Bone marrow (tissue), 2 donors: ENCODE results near the gene SPECC1L.

Experiments used
- DNase-seq, 2 donors: peaks; one replicate each; lab custom pipeline; 2025; lab: John Stamatoyannopoulos, UW

Gene SPECC1L

DNA sequence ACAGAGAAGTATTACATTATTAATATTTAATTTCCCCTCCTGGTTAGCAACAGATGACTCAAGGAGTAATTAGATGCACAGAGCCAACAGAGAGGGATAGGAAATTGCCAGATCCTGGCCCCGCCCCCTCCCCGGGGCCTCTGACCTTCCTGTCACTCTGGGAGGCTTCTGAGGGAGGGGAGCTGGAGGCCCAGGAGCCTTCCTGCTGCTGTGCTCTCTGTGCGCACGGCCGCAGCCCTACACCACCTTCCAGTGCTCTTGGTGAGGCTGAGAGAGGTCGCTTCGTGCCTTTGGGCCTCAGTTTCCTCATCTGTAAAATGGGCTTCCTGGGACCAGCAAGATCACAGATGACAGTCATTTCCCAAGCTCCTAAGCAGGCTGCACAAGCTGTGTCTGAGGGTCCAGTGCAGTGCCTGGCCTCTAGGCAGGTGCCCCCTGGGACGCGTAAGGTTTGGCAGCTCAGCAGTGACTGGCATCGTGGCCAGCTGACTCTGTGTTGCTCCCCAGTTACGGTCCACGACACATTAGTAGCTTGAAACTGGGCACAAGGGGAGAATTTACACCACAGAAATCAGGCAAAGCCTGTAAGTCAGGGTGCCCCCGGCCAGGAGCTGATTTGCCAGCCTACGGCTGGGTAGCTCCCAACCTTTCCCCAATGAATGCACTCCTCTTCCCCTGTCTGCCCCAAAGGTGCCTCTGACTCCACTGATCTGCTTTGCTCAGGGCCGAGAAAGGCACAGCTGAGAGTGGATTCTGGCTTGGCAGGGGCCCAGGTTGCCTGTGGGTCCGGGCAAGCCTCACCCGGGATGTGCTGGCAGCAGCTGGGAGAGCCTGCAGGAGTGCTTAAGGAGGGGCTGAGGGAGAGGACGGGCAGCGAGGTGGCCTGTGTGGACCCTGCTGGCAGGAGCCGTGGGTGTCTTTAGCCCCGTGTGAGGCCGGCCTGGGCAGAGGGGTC lies 159.1 kb downstream of the SPECC1L start:
- peak in 1 of 2 donors; percentile 58 for DNase-seq

DNA sequence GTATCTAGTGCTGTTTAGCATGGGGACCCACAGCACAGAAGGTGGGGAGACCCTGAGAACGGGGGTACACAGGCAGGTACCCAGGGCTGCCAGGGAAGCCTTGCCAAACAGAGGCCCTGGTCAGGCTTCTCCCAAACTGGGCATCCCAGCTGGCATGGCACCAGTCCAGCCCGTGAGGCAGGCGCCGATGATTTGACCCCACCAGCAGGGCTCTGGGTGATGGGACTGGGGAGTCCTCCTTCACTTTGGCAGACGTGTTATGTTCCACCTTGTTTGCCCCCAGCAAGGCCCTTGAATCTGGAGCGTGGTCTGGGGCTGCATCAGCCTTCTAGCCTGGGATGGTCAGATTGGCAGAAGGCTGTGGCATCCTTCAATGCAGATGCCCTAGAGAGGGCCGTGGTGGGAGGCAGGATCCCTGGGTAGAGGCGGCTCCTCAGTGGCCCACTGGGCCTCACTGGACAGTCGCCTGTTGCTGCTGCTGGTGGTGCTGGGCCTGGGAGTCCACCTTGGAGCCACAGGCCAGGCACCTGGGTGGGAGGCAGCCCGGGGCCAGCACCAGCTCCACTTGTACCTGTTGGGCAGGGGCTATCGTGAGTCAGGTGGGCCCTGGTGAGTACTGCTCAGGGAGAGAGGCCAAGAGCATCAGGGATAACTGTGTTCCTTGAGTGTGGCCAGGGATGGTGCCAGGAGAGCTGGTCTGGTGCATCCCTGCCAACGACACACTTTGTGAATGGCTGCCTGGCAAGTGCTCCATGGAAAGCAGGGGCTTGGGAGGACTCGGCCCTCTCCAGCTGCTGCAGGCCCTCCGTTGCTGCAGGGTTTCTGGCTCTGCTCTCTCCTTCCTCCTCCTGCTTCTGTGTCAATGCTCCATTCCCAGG lies 160.0 kb downstream of the SPECC1L start:
- no peak for DNase-seq

DNA sequence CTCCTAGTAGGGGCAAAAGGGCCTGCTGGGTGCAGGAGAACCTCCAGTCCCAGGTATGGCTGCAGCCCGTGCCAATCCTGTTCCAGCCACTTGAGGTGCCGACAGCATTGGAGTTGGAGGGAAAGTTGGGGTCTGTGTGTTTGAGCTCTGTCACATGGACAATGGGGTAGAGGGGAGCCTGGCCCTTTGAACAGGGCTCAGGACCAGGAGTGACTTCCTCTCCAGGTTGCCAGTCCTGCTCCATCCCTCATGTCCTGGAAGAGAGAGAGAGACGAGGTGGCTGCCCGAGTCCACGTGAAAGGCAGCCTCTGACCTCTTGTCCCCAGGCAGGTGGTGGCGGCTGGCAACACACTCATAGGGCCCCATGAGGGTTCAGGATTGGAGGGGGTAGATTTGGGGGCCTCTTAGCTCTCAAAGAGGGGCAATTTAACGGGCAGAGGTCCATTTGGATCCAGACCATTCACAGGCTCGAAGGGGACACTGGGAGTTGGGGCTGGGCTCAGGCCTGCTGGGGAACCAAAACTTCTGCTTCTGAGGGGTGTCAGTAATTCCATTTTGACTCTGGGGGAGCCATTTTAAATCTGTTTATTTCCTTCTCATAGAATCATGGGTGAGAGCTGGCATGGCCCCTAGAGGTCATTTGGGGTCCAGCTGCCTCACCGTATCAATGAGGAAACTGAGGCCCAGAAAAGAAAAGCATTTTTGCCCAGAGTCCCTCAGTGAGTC lies 160.8 kb downstream of the SPECC1L start:
- DNase-seq: no peak

DNA sequence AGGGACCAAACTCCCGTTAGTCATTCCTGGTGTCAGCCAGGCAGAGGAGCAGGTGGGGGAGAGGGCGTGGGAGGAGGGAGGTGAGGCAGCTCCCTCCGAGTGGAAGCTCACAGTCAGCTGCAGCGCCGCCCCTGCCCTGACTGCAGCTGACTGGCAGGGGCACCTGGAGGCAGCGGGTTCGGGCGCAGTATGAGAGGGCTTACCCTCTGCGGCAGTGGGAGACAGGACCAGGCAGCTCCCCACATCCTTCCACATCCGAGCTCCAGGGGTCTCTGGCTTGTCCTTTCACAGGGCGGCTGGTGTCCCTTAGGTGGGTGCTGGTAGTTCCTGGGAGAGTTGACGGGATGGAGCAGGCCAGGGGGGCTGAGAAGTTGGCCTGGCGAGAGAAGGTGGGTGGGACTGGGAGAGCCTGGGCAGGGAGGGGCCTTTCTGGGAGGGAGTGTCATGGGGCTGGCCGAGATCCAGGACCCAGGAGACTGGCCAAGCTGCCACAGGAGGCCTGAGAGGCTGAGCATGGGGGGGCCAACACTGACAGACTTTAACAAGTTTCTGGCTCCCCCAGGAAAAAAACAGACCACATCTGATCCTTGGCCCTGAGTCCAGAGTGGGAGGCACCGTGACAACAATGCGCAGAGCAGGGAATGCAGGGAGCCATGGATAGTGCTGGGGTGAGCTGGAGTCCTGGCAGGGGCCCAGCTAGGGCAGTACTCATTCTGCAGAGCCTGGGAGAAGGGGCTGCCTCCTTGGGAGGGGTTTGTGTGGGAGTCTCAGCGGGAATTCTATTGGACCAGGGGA lies 161.6 kb downstream of the SPECC1L start:
- no peak for DNase-seq

DNA sequence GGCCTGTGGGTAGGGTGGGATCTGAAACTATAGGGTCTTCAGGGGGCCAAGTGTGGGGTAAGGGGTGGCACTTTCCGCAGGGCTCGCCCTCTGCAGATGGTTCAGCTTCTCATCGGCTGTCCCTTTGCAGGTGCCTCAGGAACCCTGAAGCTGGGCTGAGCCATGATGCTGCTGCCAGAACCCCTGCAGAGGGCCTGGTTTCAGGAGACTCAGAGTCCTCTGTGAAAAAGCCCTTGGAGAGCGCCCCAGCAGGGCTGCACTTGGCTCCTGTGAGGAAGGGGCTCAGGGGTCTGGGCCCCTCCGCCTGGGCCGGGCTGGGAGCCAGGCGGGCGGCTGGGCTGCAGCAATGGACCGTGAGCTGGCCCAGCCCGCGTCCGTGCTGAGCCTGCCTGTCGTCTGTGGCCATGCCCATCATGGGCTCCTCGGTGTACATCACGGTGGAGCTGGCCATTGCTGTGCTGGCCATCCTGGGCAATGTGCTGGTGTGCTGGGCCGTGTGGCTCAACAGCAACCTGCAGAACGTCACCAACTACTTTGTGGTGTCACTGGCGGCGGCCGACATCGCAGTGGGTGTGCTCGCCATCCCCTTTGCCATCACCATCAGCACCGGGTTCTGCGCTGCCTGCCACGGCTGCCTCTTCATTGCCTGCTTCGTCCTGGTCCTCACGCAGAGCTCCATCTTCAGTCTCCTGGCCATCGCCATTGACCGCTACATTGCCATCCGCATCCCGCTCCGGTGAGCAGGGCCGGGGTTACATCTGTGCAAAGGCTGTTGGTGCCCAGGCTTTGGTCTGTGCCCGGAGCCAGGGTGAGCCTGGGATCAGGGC lies 162.6 kb downstream of the SPECC1L start:
- no peak for DNase-seq

DNA sequence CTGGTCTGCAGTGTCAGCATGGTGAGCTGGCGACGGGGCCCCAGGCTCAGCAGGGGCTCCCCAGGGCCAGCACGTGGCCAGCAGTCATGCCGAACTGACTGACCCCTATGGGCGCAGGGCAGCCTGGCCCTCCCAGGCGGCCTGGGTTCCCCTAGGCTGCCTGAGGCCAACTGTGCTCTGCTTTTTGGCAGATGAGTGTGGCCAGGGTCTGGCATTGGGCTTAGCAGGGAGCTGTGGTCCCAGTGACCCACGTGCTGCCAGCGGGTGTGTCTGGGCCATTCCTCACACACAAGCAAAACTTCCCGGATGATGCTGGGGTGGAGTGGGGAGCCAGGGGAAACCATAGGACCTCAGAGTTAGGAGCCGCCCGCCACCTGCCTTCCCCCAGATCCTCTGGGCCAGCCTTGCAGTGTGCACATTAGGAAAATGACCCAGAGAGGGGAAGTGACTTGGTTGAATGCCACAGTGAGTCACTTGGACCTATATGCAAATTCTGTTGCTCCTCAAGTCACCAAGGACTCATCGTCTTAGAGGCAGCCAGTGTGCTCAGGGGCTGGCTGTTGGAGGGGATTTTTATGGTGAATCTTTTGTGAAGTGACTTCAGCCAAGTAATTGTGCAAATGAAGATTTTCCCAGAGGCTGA lies 163.3 kb downstream of the SPECC1L start:
- DNase-seq: peak; percentile 77 to 82

DNA sequence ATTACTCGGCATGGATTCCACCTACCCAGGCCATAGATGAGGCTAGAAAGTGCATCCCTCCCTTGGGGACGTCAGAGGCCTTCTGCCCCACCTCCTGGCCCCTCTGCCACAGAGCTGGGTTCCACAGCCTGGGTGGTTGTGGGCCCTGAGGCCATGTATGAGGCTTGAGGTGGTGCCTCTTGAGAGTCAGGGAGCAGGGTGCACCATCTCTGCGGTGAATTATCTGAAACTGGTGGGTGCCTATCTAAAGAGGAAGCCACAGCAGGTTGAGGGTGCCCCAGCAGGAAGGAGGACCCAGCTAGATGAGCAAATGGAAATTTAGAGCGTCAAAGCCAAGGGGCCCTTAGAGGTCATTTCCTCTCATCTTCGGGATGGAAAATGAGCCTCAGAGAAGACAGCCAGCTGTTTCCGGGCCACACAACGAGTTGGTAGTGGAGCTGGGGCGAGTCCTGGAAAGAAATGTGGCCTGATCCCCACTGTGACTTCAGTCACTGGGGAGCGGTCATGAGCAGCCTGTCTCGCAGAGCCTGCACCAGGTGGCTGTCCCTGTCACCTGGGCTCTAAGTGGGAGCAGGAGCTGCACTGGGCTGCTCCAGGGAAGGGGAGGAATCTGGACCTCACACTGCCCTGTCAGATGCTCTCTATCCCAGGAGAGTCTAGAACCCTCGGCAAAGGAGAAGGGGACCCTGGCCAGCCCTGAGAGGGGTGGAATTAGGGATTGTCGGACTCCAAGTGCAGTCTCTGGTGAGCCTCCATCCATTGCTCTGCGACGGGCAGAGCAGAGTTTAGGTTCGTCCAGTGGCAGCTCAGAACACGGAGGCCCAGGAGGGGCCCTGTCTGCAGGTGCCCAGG lies 164.1 kb downstream of the SPECC1L start:
- peak; percentile 82 to 94 for DNase-seq

DNA sequence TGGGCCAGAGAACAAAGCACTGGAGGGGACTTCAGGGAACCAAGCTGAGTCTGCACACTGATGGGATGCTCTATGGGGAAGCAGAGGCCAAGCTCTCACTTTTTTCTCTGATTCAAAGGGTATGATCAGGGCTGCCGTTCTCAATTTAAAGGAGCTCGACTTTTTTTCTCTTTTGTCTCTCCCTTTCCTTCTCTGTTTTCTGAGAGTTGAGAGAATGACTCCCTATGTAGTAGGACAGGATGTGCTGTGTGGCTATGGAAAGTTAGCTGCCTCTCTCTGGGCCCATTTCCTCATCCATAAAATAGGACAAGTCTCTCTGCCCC lies 164.7 kb downstream of the SPECC1L start:
- no peak for DNase-seq

DNA sequence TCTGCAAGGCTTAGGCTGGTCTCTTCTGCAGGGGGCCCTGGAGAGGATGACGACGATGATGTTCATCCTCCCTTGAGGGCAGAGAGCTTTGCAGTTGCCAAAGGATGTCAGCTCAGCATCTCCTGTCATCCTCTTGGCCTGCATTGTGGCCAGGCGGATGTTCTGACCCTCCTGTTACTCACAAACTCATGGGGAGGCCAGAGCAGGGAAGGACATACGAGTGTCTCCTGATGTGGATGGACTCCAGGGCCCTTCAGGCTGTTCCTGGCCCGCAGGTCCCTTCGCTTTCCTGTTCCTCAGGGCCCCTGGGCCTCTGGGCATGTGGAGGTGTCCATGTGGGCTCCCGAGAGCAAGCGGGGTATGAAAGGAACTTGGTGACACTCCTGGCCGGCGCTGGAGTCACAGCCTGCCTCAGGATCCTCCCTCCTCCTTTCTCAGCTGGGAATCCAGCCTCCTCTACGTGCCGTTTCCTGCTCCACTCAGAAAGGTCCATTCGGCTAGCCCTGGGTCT lies 165.3 kb downstream of the SPECC1L start:
- no peak for DNase-seq

DNA sequence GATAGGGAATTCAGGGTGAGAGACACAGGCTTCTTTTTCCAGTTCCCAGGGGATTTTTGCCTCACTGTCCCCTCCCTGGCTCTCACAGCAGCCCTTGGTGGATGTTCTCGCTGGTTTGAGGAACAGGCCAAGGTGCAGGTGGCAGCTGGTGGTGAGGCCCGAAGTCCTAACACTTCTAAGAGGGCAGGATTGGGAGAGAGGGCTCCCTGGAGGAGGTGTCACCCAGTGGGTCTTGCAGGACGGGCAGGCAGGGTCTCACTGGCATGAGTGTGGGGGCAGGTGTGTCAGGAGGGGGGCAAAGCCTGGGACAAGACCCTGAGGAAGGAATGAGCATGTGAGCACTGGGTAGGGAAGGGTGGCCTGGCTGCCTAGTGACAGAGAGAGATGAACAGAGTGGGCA lies 165.9 kb downstream of the SPECC1L start:
- no peak for DNase-seq

DNA sequence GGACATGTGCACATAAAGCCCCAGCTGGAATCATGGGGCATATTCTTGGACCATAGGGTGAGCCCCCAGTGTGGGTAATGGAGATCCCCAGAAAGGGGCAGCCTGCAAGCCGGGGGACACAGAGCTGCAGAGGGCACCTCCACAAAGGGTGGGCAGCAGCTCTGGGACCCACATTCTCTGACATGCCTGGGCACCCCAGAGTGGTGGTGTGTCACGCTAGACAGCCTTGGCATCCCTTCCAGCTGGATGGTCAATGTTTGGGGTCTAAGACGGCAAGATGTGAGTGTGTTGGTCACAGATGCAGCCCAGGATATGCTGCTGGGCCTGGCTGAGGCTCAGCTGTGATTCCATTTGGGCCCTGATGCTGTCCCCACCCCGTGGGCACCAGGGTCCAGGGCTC lies 166.5 kb downstream of the SPECC1L start:
- no peak for DNase-seq

DNA sequence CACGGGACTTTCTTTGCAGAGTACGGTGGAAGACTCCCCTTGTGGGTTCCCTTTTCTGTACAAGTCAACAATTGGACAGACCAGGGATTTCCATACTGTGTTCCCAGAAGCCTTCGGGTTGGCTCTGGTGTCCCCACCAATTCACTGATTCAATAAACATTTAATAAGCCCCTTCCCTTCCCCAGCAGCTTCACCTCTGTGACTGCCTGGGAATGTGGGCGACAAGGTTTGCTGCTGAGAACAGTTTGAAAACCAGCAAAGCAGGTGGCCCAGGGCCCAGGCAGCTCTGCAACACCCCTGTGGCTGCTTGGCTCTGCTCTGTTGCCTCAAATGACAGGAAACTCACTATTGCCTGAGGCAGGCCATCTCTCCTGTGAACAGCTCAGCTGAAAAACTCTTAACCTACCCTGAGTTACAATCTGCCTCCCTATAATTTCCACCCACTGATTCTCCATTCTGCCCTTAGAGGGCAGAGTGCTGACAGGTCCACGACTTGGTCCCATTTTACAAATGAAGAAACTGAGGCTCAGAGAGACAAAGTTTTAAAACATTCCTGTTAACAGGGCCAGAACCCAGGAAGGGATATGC lies 167.2 kb downstream of the SPECC1L start:
- no peak for DNase-seq

DNA sequence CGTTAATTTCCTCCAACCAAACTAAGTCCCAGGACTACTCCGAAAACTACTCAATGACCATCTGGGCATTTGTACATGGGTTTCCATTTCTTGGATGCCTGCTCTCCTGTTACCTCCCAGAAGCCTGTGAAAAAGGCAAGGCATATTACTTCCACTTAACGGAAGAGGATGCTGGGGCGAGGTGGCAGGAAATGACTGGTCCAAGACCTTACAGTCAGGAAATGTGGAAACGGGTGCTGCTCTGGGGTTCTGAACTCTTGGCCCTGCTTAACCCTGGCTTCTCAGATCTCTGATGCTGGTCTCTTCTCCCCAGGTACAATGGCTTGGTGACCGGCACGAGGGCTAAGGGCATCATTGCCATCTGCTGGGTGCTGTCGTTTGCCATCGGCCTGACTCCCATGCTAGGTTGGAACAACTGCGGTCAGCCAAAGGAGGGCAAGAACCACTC lies 169.7 kb downstream of the SPECC1L start:
- DNase-seq: no peak

DNA sequence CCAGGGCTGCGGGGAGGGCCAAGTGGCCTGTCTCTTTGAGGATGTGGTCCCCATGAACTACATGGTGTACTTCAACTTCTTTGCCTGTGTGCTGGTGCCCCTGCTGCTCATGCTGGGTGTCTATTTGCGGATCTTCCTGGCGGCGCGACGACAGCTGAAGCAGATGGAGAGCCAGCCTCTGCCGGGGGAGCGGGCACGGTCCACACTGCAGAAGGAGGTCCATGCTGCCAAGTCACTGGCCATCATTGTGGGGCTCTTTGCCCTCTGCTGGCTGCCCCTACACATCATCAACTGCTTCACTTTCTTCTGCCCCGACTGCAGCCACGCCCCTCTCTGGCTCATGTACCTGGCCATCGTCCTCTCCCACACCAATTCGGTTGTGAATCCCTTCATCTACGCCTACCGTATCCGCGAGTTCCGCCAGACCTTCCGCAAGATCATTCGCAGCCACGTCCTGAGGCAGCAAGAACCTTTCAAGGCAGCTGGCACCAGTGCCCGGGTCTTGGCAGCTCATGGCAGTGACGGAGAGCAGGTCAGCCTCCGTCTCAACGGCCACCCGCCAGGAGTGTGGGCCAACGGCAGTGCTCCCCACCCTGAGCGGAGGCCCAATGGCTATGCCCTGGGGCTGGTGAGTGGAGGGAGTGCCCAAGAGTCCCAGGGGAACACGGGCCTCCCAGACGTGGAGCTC lies 170.2 kb downstream of the SPECC1L start:
- no peak for DNase-seq

DNA sequence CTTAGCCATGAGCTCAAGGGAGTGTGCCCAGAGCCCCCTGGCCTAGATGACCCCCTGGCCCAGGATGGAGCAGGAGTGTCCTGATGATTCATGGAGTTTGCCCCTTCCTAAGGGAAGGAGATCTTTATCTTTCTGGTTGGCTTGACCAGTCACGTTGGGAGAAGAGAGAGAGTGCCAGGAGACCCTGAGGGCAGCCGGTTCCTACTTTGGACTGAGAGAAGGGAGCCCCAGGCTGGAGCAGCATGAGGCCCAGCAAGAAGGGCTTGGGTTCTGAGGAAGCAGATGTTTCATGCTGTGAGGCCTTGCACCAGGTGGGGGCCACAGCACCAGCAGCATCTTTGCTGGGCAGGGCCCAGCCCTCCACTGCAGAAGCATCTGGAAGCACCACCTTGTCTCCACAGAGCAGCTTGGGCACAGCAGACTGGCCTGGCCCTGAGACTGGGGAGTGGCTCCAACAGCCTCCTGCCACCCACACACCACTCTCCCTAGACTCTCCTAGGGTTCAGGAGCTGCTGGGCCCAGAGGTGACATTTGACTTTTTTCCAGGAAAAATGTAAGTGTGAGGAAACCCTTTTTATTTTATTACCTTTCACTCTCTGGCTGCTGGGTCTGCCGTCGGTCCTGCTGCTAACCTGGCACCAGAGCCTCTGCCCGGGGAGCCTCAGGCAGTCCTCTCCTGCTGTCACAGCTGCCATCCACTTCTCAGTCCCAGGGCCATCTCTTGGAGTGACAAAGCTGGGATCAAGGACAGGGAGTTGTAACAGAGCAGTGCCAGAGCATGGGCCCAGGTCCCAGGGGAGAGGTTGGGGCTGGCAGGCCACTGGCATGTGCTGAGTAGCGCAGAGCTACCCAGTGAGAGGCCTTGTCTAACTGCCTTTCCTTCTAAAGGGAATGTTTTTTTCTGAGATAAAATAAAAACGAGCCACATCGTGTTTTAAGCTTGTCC lies 171.0 kb downstream of the SPECC1L start:
- no peak for DNase-seq

DNA sequence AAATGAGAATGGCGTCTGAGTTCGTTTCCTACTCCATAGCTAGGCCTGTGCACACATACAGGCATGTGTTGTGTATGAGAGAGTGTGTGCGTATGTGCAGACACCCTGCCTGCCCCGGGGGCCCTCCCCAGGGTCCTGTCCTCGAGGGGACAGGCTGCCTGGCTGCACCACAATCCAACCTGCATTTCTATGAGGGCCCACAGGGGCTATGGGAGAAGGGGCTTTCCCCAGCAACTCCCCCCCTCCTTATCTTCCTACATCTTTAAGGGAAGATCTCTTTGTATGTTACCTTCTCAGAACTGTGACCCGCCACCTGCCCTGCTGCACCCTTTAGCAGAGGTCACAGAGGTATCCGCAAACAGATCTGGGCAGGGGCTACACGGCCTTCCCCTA lies 171.7 kb downstream of the SPECC1L start:
- no peak for DNase-seq

DNA sequence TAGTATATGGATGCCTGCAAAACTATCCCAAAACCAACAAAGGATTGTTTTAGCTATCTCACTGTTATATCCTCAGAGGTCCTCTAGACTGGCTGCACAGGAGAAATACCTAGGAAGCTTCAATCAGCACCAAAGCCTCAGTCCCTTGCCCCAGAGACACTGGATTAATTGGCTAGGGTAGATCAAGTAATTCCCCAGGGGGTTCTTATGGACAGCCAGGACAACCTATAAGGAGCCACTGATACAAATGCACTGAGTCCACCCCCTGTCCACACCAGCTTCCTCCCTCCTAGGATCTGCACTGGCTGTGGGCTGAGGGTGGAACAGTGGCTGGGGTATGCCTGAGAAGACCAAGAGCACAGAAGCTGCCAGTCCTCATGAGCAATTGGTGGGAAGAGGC lies 173.0 kb downstream of the SPECC1L start:
- no peak for DNase-seq
